Erythroblast (primary cell): ENCODE results near the gene RNF212.
A peak's percentile ranks its signal among the peaks of the same experiment; 100 is the strongest.

Source experiments
- DNase-seq, 2 experiments: peaks; one replicate each; lab custom pipeline; 2025; lab: John Stamatoyannopoulos, UW
- GATA1 ChIP-seq: IDR thresholded peaks from 2 replicates; pipeline ENCODE4 v1.6.1; 2011; ENCODE audit warnings: low read depth, mild to moderate bottlenecking, control low read depth, low read length, moderate library complexity
- POLR2A ChIP-seq: IDR thresholded peaks from 2 replicates; pipeline ENCODE4 v1.6.1; 2011; ENCODE audit warnings: mild to moderate bottlenecking, low read length

RNF212 gene

GRCh38 chr4:1039493-1040343 is 73.6 kb downstream of the RNF212 start:
- no peak for DNase-seq
- TF ChIP-seq POLR2A (no peak), GATA1 (no peak)

- TF ChIP-seq POLR2A (no peak), GATA1 (no peak)
- no peak for DNase-seq
Observed at GRCh38 chr4:1038948-1039492, 74.3 kb downstream of the RNF212 start.

- DNase-seq: no peak
- TF ChIP-seq GATA1 (no peak), POLR2A (no peak)
Observed at GRCh38 chr4:1036976-1037810, 76.2 kb downstream of the RNF212 start.

- TF ChIP-seq GATA1 (no peak), POLR2A (no peak)
- DNase-seq: no peak
Observed at GRCh38 chr4:1036095-1036494, 77.3 kb downstream of the RNF212 start.

- DNase-seq: no peak
- no peak for TF ChIP-seq POLR2A
- no peak for TF ChIP-seq GATA1
Observed at GRCh38 chr4:1035510-1035909, 77.9 kb downstream of the RNF212 start.

DNA sequence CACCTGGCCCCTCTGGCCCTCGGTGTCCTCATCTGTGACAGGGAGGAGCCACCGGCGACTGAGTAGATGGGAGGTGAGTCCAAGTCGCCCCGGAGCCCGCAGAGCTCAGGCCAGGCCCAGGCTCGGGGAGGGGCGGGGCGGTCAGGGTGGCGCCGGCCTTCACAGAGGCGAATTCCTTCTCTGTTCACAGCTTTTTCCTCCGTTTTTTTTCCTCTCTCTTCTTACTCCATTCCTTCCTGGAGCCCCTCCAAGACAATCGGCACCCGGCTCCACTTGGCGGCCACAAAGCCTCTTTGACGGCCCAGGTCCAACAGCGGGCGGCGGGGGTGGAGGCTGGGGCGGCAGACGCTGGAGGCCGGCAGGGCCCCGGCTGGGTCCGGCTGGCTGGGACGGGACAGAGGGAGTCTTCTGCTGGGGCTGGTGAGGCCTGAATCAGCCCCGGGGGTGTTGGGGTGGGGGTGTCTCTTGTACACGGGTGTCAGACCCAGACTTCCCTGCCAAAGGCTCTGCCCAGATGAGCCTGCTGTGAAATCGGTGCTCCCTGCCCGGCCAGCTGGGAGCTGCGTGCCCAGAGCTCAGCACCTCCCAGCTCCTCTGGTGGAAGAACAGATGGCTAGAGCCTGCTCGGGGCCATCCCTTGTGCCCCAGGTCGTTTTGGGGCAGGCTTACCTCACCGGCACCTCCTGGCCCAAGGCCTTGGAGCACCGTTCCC is 79.4 kb downstream of the RNF212 start:
- DNase-seq: no peak
- TF ChIP-seq POLR2A: no peak

DNA sequence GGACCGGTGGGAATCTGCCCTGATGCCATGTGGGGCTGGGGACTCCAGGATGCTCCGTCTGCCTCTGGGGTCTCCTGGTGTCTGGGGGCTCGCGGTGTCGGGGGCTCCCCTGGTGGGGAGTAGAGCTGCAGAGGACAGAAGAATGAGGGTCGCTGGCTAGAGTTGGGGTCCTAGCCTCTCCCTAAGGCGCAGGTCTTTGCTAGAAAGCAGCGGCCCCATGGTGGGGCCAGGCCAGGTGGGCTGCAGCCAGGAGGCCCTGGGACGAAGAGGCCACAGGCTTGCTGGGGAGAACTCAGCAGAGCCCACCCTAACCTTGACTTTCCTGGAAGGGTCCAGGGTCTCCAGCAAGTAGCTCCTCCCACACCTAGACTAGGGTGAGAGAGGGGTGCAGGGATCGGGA is 80.5 kb downstream of the RNF212 start:
- TF ChIP-seq GATA1 (no peak), POLR2A (no peak)
- no peak for DNase-seq

DNA sequence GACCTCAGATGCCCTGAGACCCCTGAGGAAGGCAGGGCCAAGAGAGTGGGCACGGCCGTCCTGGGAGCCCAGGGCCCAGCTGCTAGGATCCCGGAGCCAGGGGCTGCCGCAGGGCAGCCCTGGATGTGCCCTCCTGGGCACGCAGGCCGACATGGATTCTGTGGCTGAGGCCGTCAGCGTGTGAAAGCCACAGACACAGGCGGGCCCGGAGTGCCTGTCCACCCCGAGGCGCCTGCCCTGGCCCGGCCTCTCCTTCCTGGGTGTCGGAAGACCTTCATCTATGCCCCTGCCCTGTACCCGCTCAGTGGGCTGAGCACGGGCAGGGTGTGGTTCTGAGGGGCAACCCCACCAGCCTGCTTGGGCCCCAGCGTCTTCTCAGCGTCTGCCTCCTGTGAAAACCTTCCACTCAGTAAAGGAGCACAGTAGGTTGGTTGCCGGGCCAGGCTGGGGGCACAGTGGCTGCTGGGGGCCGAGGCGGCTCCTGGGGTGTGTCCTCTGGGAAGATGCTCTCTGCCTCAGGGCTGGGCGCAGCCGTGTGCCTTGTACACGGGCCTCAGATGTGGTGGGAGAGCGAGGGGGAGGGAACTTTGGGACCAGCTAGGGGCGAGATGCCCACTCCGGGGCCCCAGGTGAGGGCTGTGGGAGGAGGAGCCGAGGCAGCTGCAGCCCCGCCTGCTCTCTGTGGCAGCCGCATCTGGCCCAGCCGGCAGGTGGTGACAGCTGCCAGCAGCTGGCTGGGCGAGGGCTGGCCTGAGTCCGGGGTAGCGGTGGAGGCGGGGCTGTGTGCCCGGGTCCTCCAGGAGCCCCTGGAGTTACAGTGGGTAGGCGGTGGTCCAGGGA is 81.2 kb downstream of the RNF212 start:
- no peak for TF ChIP-seq GATA1
- TF ChIP-seq POLR2A: no peak
- no peak for DNase-seq

- no peak for TF ChIP-seq POLR2A
- TF ChIP-seq GATA1: no peak
- DNase-seq: no peak
Observed at GRCh38 chr4:1031346-1031745, 82.0 kb downstream of the RNF212 start.

- DNase-seq: no peak
- no peak for TF ChIP-seq POLR2A
- TF ChIP-seq GATA1: no peak
Observed at GRCh38 chr4:1030559-1030958, 82.8 kb downstream of the RNF212 start.

GRCh38 chr4:1030031-1030430 is 83.3 kb downstream of the RNF212 start:
- TF ChIP-seq GATA1: no peak
- no peak for TF ChIP-seq POLR2A
- DNase-seq: no peak

DNA sequence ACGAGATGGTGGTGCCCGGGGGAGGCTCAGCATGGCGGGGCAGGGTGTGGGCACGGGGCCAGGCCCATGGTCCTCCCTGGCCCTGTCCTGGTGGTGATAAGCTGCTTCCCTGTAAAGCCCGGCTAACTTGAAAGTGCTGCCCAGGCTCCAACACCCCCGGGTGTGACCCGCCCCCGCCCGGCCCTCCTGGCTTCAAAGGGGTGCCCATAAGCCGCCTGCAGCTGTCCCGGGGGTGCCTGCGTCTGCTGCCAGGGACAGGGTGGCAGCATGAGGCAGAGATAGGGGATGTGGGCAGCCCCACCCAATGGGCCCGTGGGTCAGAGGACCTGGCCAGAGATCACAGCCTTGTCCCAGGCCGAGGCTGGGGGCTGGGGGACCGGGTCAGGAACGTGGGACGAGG is 83.8 kb downstream of the RNF212 start:
- no peak for TF ChIP-seq GATA1
- TF ChIP-seq POLR2A: peak; percentile 11
- DNase-seq: no peak

- TF ChIP-seq GATA1 (no peak), POLR2A (no peak)
- no peak for DNase-seq
Observed at GRCh38 chr4:1028574-1029220, 84.7 kb downstream of the RNF212 start.

GRCh38 chr4:1027915-1028238 is 85.5 kb downstream of the RNF212 start:
- no peak for DNase-seq
- TF ChIP-seq POLR2A: no peak
- TF ChIP-seq GATA1: no peak
